Skeletal muscle satellite cell (primary cell): Measurements from ENCODE around the gene FADS1. TPM values are rescaled to one million over a fixed set of nuclear protein-coding genes. Genes with fewer than 3 reads are reported as not detected.
A peak's percentile ranks its signal among the peaks of the same experiment; 100 is the strongest.

ENCODE experiments used
- H3K27me3 ChIP-seq: 2 replicates; pipeline ENCODE4 v1.7.0; 2013; ENCODE audit warnings: low read length; ENCODE audit not compliant: control insufficient read depth, insufficient read depth
- H3K36me3 ChIP-seq: 2 replicates; pipeline ENCODE4 v1.7.0; 2013; ENCODE audit warnings: mild to moderate bottlenecking, control low read depth, low read length; ENCODE audit not compliant: insufficient read depth
- H3K4me1 ChIP-seq: 2 replicates; pipeline ENCODE4 v1.7.0; 2013; ENCODE audit warnings: low read length; ENCODE audit not compliant: control insufficient read depth, insufficient read depth
- H3K4me2 ChIP-seq: 2 replicates; pipeline ENCODE4 v1.7.0; 2013; ENCODE audit warnings: mild to moderate bottlenecking, low read length
- H3K4me3 ChIP-seq: 2 replicates; pipeline ENCODE4 v1.7.0; 2013; ENCODE audit warnings: low read length
- H3K9ac ChIP-seq: 2 replicates; pipeline ENCODE4 v1.7.0; 2013; ENCODE audit warnings: mild to moderate bottlenecking, low read depth, low read length, moderate library complexity
- H3K9me3 ChIP-seq: replicated peaks from 2 replicates; pipeline ENCODE4 v1.7.0; 2013; ENCODE audit warnings: mild to moderate bottlenecking, control low read depth, low read length
- total RNA-seq: library from RNA; depleted of rRNA; stranded (reverse); fragments of >200 nt; gene quantifications from 2 replicates; pipeline ENCODE4 v1.2.3, GENCODE V29; 2012; rRNA removed

FADS1 gene
- 52.4 and 146 TPM in 2 replicates for total RNA-seq

- H3K4me3 ChIP-seq = peak within 1 kb of the TSS; percentile 93
- peaks cover 26% of the 10 kb centered on the region for H3K4me1 ChIP-seq
- no peaks in the 10 kb centered on the region for H3K9me3 ChIP-seq
- peaks cover 14% of the 10 kb centered on the region for H3K36me3 ChIP-seq
- H3K9ac ChIP-seq = peak within 1 kb of the TSS; percentile 93
- peak within 1 kb of the TSS; percentile 94 for H3K4me2 ChIP-seq
- H3K27me3 ChIP-seq = no peaks in the 10 kb centered on the region
Observed at GRCh38 chr11:61816736-61817455, at the start of gene FADS1. TSS of gene FADS1 (minus strand) at chr11:61817003. CDS start at chr11:61816929, 74 bp downstream.

- Histone ChIP-seq H3K9me3 (no peaks in the 10 kb centered on the region), H3K27me3 (no peaks in the 10 kb centered on the region), H3K4me1 (peaks cover 12% of the 10 kb centered on the region), H3K4me3 (no peak overlapping the region), H3K4me2 (no peak overlapping the region), H3K36me3 (peaks cover 6% of the 10 kb centered on the region), H3K9ac (no peak overlapping the region)
Observed at GRCh38 chr11:61866231-61866957, 49.6 kb upstream of the FADS1 start.

- Histone ChIP-seq H3K4me2 (no peak overlapping the region), H3K4me1 (no peaks in the 10 kb centered on the region), H3K36me3 (peaks cover 7% of the 10 kb centered on the region), H3K27me3 (no peaks in the 10 kb centered on the region), H3K9me3 (no peaks in the 10 kb centered on the region), H3K4me3 (no peak overlapping the region), H3K9ac (no peak overlapping the region)
Observed at GRCh38 chr11:61864814-61865775, 48.3 kb upstream of the FADS1 start.

- peaks cover 14% of the 10 kb centered on the region for H3K36me3 ChIP-seq
- no peaks in the 10 kb centered on the region for H3K4me1 ChIP-seq
- no peak overlapping the region for H3K9ac ChIP-seq
- H3K27me3 ChIP-seq = no peaks in the 10 kb centered on the region
- H3K4me3 ChIP-seq = no peak overlapping the region
- H3K9me3 ChIP-seq = no peaks in the 10 kb centered on the region
- no peak overlapping the region for H3K4me2 ChIP-seq
Observed at GRCh38 chr11:61863548-61864081, 46.8 kb upstream of the FADS1 start.

- no peaks in the 10 kb centered on the region for H3K27me3 ChIP-seq
- H3K9ac ChIP-seq = no peak overlapping the region
- no peak overlapping the region for H3K4me2 ChIP-seq
- no peaks in the 10 kb centered on the region for H3K9me3 ChIP-seq
- no peaks in the 10 kb centered on the region for H3K4me1 ChIP-seq
- peaks cover 14% of the 10 kb centered on the region for H3K36me3 ChIP-seq
- H3K4me3 ChIP-seq = no peak overlapping the region
Observed at GRCh38 chr11:61862714-61863547, 46.1 kb upstream of the FADS1 start.

- no peaks in the 10 kb centered on the region for H3K27me3 ChIP-seq
- H3K4me2 ChIP-seq = no peak overlapping the region
- no peaks in the 10 kb centered on the region for H3K4me1 ChIP-seq
- H3K9me3 ChIP-seq = no peaks in the 10 kb centered on the region
- no peak overlapping the region for H3K4me3 ChIP-seq
- peaks cover 20% of the 10 kb centered on the region for H3K36me3 ChIP-seq
- H3K9ac ChIP-seq = no peak overlapping the region
Observed at GRCh38 chr11:61861634-61862033, 44.8 kb upstream of the FADS1 start.

- H3K4me2 ChIP-seq = no peak overlapping the region
- H3K9me3 ChIP-seq = no peaks in the 10 kb centered on the region
- no peaks in the 10 kb centered on the region for H3K4me1 ChIP-seq
- H3K36me3 ChIP-seq = peaks cover 14% of the 10 kb centered on the region
- no peaks in the 10 kb centered on the region for H3K27me3 ChIP-seq
- H3K4me3 ChIP-seq = no peak overlapping the region
- no peak overlapping the region for H3K9ac ChIP-seq
Observed at GRCh38 chr11:61860054-61860903, 43.5 kb upstream of the FADS1 start.

- H3K4me3 ChIP-seq = no peak overlapping the region
- no peaks in the 10 kb centered on the region for H3K4me1 ChIP-seq
- H3K9me3 ChIP-seq = no peaks in the 10 kb centered on the region
- peaks cover 38% of the 10 kb centered on the region for H3K36me3 ChIP-seq
- no peaks in the 10 kb centered on the region for H3K27me3 ChIP-seq
- H3K9ac ChIP-seq = no peak overlapping the region
- no peak overlapping the region for H3K4me2 ChIP-seq
Observed at GRCh38 chr11:61855939-61856680, 39.3 kb upstream of the FADS1 start.

- Histone ChIP-seq H3K27me3 (no peaks in the 10 kb centered on the region), H3K36me3 (peaks cover 46% of the 10 kb centered on the region), H3K9ac (no peak overlapping the region), H3K4me3 (no peak overlapping the region), H3K9me3 (no peaks in the 10 kb centered on the region), H3K4me1 (no peaks in the 10 kb centered on the region), H3K4me2 (no peak overlapping the region)
Observed at GRCh38 chr11:61854966-61855714, 38.3 kb upstream of the FADS1 start.
